ENCODE data around the gene LUC7L2.
"Not testable (repeated sequence)": the region's sequence is repeated elsewhere in the genome, so short reads cannot be mapped to it uniquely, and the experiment has no call there.

DNA sequence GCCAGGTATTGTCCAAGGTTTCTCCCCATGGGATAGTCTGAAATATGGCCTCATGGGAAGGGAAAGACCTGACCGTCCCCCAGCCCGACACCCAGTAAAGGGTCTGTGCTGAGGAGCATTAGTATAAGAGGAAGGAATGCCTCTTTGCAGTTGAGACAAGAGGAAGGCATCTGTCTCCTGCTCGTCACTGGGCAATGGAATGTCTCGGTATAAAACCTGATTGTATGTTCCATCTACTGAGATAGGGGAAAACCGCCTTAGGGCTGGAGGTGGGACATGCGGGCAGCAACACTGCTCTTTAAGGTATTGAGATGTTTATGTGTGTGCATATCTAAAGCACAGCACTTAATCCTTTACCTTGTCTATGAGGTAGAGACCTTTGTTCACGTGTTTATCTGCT lies 108.0 kb downstream of the LUC7L2 start:
- TF ChIP-seq EP300 (IDR thresholded peaks at IDR 0.05; ENCODE audit: borderline replicate concordance in 1 of 2, low read depth in 2 of 2, low read length in 2 of 2); SUZ12 (IDR thresholded peaks at IDR 0.05; ENCODE audit: low read length); JUN (IDR thresholded peaks at IDR 0.05; ENCODE audit: low read depth, low read length): not testable (repeated sequence)
- TF ChIP-seq, protein P1, sequence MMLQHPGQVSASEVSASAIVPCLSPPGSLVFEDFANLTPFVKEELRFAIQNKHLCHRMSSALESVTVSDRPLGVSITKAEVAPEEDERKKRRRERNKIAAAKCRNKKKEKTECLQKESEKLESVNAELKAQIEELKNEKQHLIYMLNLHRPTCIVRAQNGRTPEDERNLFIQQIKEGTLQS (IDR thresholded peaks at IDR 0.05; ENCODE audit: insufficient read depth, low read depth, low read length): not testable (repeated sequence)
- TF ChIP-seq, protein P2, sequence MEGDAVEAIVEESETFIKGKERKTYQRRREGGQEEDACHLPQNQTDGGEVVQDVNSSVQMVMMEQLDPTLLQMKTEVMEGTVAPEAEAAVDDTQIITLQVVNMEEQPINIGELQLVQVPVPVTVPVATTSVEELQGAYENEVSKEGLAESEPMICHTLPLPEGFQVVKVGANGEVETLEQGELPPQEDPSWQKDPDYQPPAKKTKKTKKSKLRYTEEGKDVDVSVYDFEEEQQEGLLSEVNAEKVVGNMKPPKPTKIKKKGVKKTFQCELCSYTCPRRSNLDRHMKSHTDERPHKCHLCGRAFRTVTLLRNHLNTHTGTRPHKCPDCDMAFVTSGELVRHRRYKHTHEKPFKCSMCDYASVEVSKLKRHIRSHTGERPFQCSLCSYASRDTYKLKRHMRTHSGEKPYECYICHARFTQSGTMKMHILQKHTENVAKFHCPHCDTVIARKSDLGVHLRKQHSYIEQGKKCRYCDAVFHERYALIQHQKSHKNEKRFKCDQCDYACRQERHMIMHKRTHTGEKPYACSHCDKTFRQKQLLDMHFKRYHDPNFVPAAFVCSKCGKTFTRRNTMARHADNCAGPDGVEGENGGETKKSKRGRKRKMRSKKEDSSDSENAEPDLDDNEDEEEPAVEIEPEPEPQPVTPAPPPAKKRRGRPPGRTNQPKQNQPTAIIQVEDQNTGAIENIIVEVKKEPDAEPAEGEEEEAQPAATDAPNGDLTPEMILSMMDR (IDR thresholded peaks at IDR 0.05; ENCODE audit: control extremely low read depth in 1 of 3, insufficient read depth in 1 of 3, low read depth in 1 of 3, low read length in 3 of 3): not testable (repeated sequence)
- TF ChIP-seq, protein P3, sequence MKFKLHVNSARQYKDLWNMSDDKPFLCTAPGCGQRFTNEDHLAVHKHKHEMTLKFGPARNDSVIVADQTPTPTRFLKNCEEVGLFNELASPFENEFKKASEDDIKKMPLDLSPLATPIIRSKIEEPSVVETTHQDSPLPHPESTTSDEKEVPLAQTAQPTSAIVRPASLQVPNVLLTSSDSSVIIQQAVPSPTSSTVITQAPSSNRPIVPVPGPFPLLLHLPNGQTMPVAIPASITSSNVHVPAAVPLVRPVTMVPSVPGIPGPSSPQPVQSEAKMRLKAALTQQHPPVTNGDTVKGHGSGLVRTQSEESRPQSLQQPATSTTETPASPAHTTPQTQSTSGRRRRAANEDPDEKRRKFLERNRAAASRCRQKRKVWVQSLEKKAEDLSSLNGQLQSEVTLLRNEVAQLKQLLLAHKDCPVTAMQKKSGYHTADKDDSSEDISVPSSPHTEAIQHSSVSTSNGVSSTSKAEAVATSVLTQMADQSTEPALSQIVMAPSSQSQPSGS (IDR thresholded peaks at IDR 0.05; ENCODE audit: low read length): not testable (repeated sequence)

All from H1 (cell line).